Stimulated activated effector memory CD8-positive, alpha-beta T cell treated with anti-CD3 and anti-CD28 coated beads, Interleukin-12 subunit alpha, Interleukin-12 subunit beta, amount 100 ng/mL, for 72 hours (primary cell): ENCODE data around the gene ACYP2.
"Not testable (repeated sequence)": the region's sequence is repeated elsewhere in the genome, so short reads cannot be mapped to it uniquely, and the experiment has no call there.

Source experiments
- ATAC-seq: fragments of 150-1000 bp; cut with Tn5 transposase; 2 replicates; pipeline ENCODE4 v1.10.0; 2021
- DNase-seq, 2 donors: peaks; one replicate each; pipeline ENCODE4 v3.0.0; 2021 to 2022; ENCODE audit warnings: low spot score in 2 of 2
- H3K27ac Mint-ChIP-seq: one replicate; pipeline ENCODE4 v1.8.0; 2022; ENCODE audit warnings: mild to moderate bottlenecking, mixed read lengths
- H3K36me3 Mint-ChIP-seq: one replicate; pipeline ENCODE4 v1.8.0; 2022; ENCODE audit warnings: mild to moderate bottlenecking, mixed read lengths
- H3K4me1 Mint-ChIP-seq: one replicate; pipeline ENCODE4 v1.8.0; 2022; ENCODE audit warnings: mixed read lengths
- H3K4me3 Mint-ChIP-seq: one replicate; pipeline ENCODE4 v1.8.0; 2022; ENCODE audit warnings: mild to moderate bottlenecking, mixed read lengths
- H3K9me3 Mint-ChIP-seq: one replicate; pipeline ENCODE4 v1.8.0; 2022; ENCODE audit warnings: mixed read lengths

Gene ACYP2

GRCh38 chr2:54115284-54116137 lies at the start of gene ACYP2:
Gene ACYP2, plus strand, starts transcription at chr2:54115615.
- DNase-seq (peak; percentile 89 to 98), ATAC-seq (peak; percentile 89)
- H3K4me3 Mint-ChIP-seq: peak within 1 kb of the TSS; percentile 88
- peak within 1 kb of the TSS; percentile 100 for H3K27ac Mint-ChIP-seq
- peaks cover 25% of the 10 kb centered on the region for H3K36me3 Mint-ChIP-seq
- H3K9me3 Mint-ChIP-seq: peaks cover 7% of the 10 kb centered on the region
- peaks cover 13% of the 10 kb centered on the region for H3K4me1 Mint-ChIP-seq

GRCh38 chr2:54065891-54066290 lies 49.5 kb upstream of the ACYP2 start:
- ATAC-seq: no peak
- Mint-ChIP-seq H3K36me3 (no peaks in the 10 kb centered on the region), H3K9me3 (no peaks in the 10 kb centered on the region), H3K4me3 (no peak overlapping the region), H3K27ac (no peak overlapping the region), H3K4me1 (peaks cover 7% of the 10 kb centered on the region)
- DNase-seq: no peak

- DNase-seq (no peak), ATAC-seq (no peak)
- Mint-ChIP-seq H3K4me1 (peaks cover 7% of the 10 kb centered on the region), H3K27ac (no peak overlapping the region), H3K4me3 (no peak overlapping the region), H3K36me3 (no peaks in the 10 kb centered on the region), H3K9me3 (no peaks in the 10 kb centered on the region)
These were observed 47.5 kb upstream of the ACYP2 start for GRCh38 chr2:54067851-54068375.

GRCh38 chr2:54072483-54072882 lies 42.9 kb upstream of the ACYP2 start:
- not testable (repeated sequence) for ATAC-seq, H3K36me3 Mint-ChIP-seq, DNase-seq, H3K9me3 Mint-ChIP-seq, H3K27ac Mint-ChIP-seq, H3K4me1 Mint-ChIP-seq, H3K4me3 Mint-ChIP-seq

GRCh38 chr2:54073796-54074195 lies 41.6 kb upstream of the ACYP2 start:
- H3K27ac Mint-ChIP-seq: no peak overlapping the region
- H3K4me3 Mint-ChIP-seq: no peak overlapping the region
- no peaks in the 10 kb centered on the region for H3K36me3 Mint-ChIP-seq
- H3K9me3 Mint-ChIP-seq: no peaks in the 10 kb centered on the region
- H3K4me1 Mint-ChIP-seq: peaks cover 11% of the 10 kb centered on the region
- DNase-seq (no peak), ATAC-seq (peak; percentile 69)

- DNase-seq: no peak
- no peak overlapping the region for H3K27ac Mint-ChIP-seq
- H3K36me3 Mint-ChIP-seq: no peaks in the 10 kb centered on the region
- peaks cover 11% of the 10 kb centered on the region for H3K4me1 Mint-ChIP-seq
- H3K9me3 Mint-ChIP-seq: no peaks in the 10 kb centered on the region
- peak; percentile 24 for ATAC-seq
- no peak overlapping the region for H3K4me3 Mint-ChIP-seq
These were observed 40.6 kb upstream of the ACYP2 start for GRCh38 chr2:54074606-54075341.

- H3K4me1 Mint-ChIP-seq: peaks cover 14% of the 10 kb centered on the region
- no peak for DNase-seq
These were observed 38.8 kb upstream of the ACYP2 start for GRCh38 chr2:54076586-54076985.

GRCh38 chr2:54077088-54077900 lies 38.1 kb upstream of the ACYP2 start:
- H3K4me1 Mint-ChIP-seq: peaks cover 21% of the 10 kb centered on the region
- no peaks in the 10 kb centered on the region for H3K9me3 Mint-ChIP-seq
- H3K36me3 Mint-ChIP-seq: peaks cover 10% of the 10 kb centered on the region
- no peak for DNase-seq
- no peak overlapping the region for H3K4me3 Mint-ChIP-seq
- H3K27ac Mint-ChIP-seq: no peak overlapping the region
- no peak for ATAC-seq

More at GRCh38 chr2:54076586-54076985, 38.8 kb upstream of the ACYP2 start:
- H3K36me3 Mint-ChIP-seq: peaks cover 3% of the 10 kb centered on the region
- no peak for ATAC-seq
- no peak overlapping the region for H3K4me3 Mint-ChIP-seq
- H3K9me3 Mint-ChIP-seq: no peaks in the 10 kb centered on the region
- H3K27ac Mint-ChIP-seq: no peak overlapping the region

- H3K27ac Mint-ChIP-seq: no peak overlapping the region
- no peaks in the 10 kb centered on the region for H3K9me3 Mint-ChIP-seq
- H3K4me3 Mint-ChIP-seq: no peak overlapping the region
- peaks cover 17% of the 10 kb centered on the region for H3K4me1 Mint-ChIP-seq
- ATAC-seq (no peak), DNase-seq (no peak)
- H3K36me3 Mint-ChIP-seq: peaks cover 10% of the 10 kb centered on the region
These were observed 36.1 kb upstream of the ACYP2 start for GRCh38 chr2:54079331-54079730.

GRCh38 chr2:54081574-54081973 lies 33.8 kb upstream of the ACYP2 start:
- DNase-seq: peak; percentile 29 to 85
- Mint-ChIP-seq H3K4me1 (peaks cover 17% of the 10 kb centered on the region), H3K27ac (peak overlapping the region; percentile 86), H3K4me3 (no peak overlapping the region), H3K36me3 (peaks cover 10% of the 10 kb centered on the region), H3K9me3 (no peaks in the 10 kb centered on the region)
- ATAC-seq: peak; percentile 98

- H3K27ac Mint-ChIP-seq: no peak overlapping the region
- peaks cover 10% of the 10 kb centered on the region for H3K36me3 Mint-ChIP-seq
- no peak for ATAC-seq
- DNase-seq: no peak
- peaks cover 11% of the 10 kb centered on the region for H3K4me1 Mint-ChIP-seq
- no peaks in the 10 kb centered on the region for H3K9me3 Mint-ChIP-seq
- H3K4me3 Mint-ChIP-seq: no peak overlapping the region
These were observed 32.4 kb upstream of the ACYP2 start for GRCh38 chr2:54083021-54083420.

- Mint-ChIP-seq H3K4me1 (peaks cover 11% of the 10 kb centered on the region), H3K4me3 (no peak overlapping the region), H3K27ac (no peak overlapping the region), H3K36me3 (peaks cover 10% of the 10 kb centered on the region), H3K9me3 (no peaks in the 10 kb centered on the region)
- ATAC-seq: no peak
- no peak for DNase-seq
These were observed 32.0 kb upstream of the ACYP2 start for GRCh38 chr2:54083445-54083844.

- no peak overlapping the region for H3K4me3 Mint-ChIP-seq
- H3K27ac Mint-ChIP-seq: no peak overlapping the region
- DNase-seq: no peak
- peaks cover 11% of the 10 kb centered on the region for H3K4me1 Mint-ChIP-seq
- no peak for ATAC-seq
- peaks cover 10% of the 10 kb centered on the region for H3K36me3 Mint-ChIP-seq
- no peaks in the 10 kb centered on the region for H3K9me3 Mint-ChIP-seq
These were observed 30.8 kb upstream of the ACYP2 start for GRCh38 chr2:54084600-54084999.

GRCh38 chr2:54085069-54085468 lies 30.3 kb upstream of the ACYP2 start:
- H3K36me3 Mint-ChIP-seq: peaks cover 10% of the 10 kb centered on the region
- peaks cover 11% of the 10 kb centered on the region for H3K4me1 Mint-ChIP-seq
- no peak for ATAC-seq
- H3K4me3 Mint-ChIP-seq: no peak overlapping the region
- no peaks in the 10 kb centered on the region for H3K9me3 Mint-ChIP-seq
- DNase-seq: no peak
- no peak overlapping the region for H3K27ac Mint-ChIP-seq

GRCh38 chr2:54086157-54086556 lies 29.3 kb upstream of the ACYP2 start:
- peaks cover 17% of the 10 kb centered on the region for H3K4me1 Mint-ChIP-seq
- no peak overlapping the region for H3K4me3 Mint-ChIP-seq
- DNase-seq (no peak), ATAC-seq (no peak)
- no peak overlapping the region for H3K27ac Mint-ChIP-seq
- H3K9me3 Mint-ChIP-seq: no peaks in the 10 kb centered on the region
- peaks cover 10% of the 10 kb centered on the region for H3K36me3 Mint-ChIP-seq
